GM12891 (cell line): ENCODE measurements around the gene PTGER4.
"Not testable (repeated sequence)": the region's sequence is repeated elsewhere in the genome, so short reads cannot be mapped to it uniquely, and the experiment has no call there.

ENCODE experiments used
- POLR2A ChIP-seq: IDR thresholded peaks from 2 replicates; pipeline ENCODE4 v1.6.1; 2011; ENCODE audit warnings: low read depth, low read length, control low read depth
- POLR2AphosphoS5 ChIP-seq: IDR thresholded peaks from 2 replicates; pipeline ENCODE4 v1.6.1; 2011; ENCODE audit warnings: low read depth, low read length, control low read depth
- TAF1 ChIP-seq: IDR thresholded peaks from 2 replicates; pipeline ENCODE4 v1.6.1; 2011; ENCODE audit warnings: low read depth, low read length, control low read depth

- TF ChIP-seq TAF1, POLR2A, POLR2AphosphoS5: not testable (repeated sequence)
Measured at GRCh38 chr5:40722497-40722911, 42.8 kb downstream of the PTGER4 start.
